Neutrophil (primary cell): ENCODE measurements around the gene KIAA0825.
A peak's percentile ranks its signal among the peaks of the same experiment; 100 is the strongest.

Source experiments
- H3K27ac ChIP-seq: fragments of 200-600 bp; sonication (generic); 2 replicates; pipeline ENCODE4 v1.5.1; 2016; ENCODE audit warnings: mild to moderate bottlenecking, moderate library complexity
- H3K27me3 ChIP-seq: fragments of 200-600 bp; sonication (generic); 2 replicates; pipeline ENCODE4 v1.6.0; 2016; ENCODE audit warnings: mild to moderate bottlenecking
- H3K36me3 ChIP-seq: fragments of 200-600 bp; sonication (generic); 2 replicates; pipeline ENCODE4 v1.5.1; 2017
- H3K4me1 ChIP-seq, 2 experiments: fragments of 200-600 bp in 1 of 2; sonication (generic) in 1 of 2; 1 replicate in 1 of 2; 2 replicates in 1 of 2; pipeline versions ENCODE4 v1.5.1 to v1.6.1; 2013 to 2016; ENCODE audit warnings: low read depth in 1 of 2, low read length in 1 of 2, mild to moderate bottlenecking in 1 of 2, moderate library complexity in 1 of 2; ENCODE audit not compliant: control insufficient read depth in 1 of 2, insufficient read depth in 1 of 2
- H3K4me3 ChIP-seq, 2 experiments: fragments of 200-600 bp in 1 of 2; sonication (generic) in 1 of 2; 1 replicate in 1 of 2; 2 replicates in 1 of 2; pipeline ENCODE4 v1.5.1; 2013 to 2016; ENCODE audit warnings: low read depth in 1 of 2, low read length in 1 of 2, mild to moderate bottlenecking in 1 of 2, moderate library complexity in 1 of 2
- H3K9me3 ChIP-seq: fragments of 200-600 bp; sonication (generic); 2 replicates; pipeline ENCODE4 v1.5.1; 2016
- TF ChIP-seq, protein P1 (sequence below): fragments of 200-600 bp; sonication (generic); IDR thresholded peaks from 2 replicates; pipeline ENCODE4 v1.5.1; 2016; ENCODE audit warnings: antibody characterized with exemption

The KIAA0825 gene

GRCh38 chr5:94113087-94113486 lies 505.3 kb downstream of the KIAA0825 start:
- H3K27me3 ChIP-seq = no peaks in the 10 kb centered on the region
- peaks cover 10 to 11% of the 10 kb centered on the region in 2 experiments for H3K4me1 ChIP-seq
- no peak overlapping the region for H3K4me3 ChIP-seq
- no peaks in the 10 kb centered on the region for H3K9me3 ChIP-seq
- H3K36me3 ChIP-seq = no peaks in the 10 kb centered on the region
- no peak overlapping the region for H3K27ac ChIP-seq
- TF ChIP-seq, protein P1, sequence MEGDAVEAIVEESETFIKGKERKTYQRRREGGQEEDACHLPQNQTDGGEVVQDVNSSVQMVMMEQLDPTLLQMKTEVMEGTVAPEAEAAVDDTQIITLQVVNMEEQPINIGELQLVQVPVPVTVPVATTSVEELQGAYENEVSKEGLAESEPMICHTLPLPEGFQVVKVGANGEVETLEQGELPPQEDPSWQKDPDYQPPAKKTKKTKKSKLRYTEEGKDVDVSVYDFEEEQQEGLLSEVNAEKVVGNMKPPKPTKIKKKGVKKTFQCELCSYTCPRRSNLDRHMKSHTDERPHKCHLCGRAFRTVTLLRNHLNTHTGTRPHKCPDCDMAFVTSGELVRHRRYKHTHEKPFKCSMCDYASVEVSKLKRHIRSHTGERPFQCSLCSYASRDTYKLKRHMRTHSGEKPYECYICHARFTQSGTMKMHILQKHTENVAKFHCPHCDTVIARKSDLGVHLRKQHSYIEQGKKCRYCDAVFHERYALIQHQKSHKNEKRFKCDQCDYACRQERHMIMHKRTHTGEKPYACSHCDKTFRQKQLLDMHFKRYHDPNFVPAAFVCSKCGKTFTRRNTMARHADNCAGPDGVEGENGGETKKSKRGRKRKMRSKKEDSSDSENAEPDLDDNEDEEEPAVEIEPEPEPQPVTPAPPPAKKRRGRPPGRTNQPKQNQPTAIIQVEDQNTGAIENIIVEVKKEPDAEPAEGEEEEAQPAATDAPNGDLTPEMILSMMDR = no peak

GRCh38 chr5:94111209-94112004 lies 507.0 kb downstream of the KIAA0825 start:
- H3K4me3 ChIP-seq = peak overlapping the region; percentile 83 to 87
- TF ChIP-seq, protein P1 = no peak
- peaks cover 11 to 14% of the 10 kb centered on the region in 2 experiments for H3K4me1 ChIP-seq
- peak overlapping the region; percentile 85 for H3K27ac ChIP-seq
- no peaks in the 10 kb centered on the region for H3K9me3 ChIP-seq
- no peaks in the 10 kb centered on the region for H3K27me3 ChIP-seq
- no peaks in the 10 kb centered on the region for H3K36me3 ChIP-seq

DNA sequence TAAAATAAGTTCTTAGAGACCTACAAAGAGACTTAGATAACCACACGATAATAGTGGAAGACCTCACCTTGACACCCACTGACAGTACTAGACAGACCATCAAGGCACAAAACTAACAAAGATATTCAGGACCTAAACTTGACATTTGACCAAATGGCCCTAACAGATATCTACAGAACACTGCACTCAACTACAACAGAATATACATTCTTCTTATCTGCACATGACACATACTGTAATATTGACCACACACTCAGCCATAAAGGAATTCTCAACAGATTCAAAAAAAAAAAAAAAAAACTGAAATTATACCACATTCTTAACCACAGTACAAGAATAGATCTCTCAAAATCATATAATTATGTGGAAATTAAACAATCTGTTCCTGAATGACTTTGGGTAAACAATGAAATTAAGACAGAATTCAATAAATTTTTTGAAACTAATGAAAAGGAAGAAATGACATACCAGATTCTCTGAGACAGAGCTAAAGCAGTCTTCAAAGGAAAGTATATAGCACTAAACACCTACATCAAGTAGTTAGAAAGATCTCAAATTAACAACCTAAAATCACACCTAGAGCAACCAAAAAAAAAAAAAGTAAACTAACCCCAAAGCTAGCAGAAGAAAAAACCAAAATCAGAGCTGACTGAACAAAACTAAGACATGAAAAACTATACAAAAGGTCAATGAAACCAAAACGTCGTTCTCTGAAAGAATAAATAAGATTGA lies 514.7 kb downstream of the KIAA0825 start:
- no peak overlapping the region for H3K27ac ChIP-seq
- H3K36me3 ChIP-seq = no peaks in the 10 kb centered on the region
- H3K27me3 ChIP-seq = no peaks in the 10 kb centered on the region
- H3K4me3 ChIP-seq = no peak overlapping the region
- peaks cover 0 to 4% of the 10 kb centered on the region in 2 experiments for H3K4me1 ChIP-seq
- TF ChIP-seq, protein P1 = no peak
- H3K9me3 ChIP-seq = no peaks in the 10 kb centered on the region
